A172 (cell line): ENCODE results near the gene CRYBA4. TPM values are rescaled to one million over a fixed set of nuclear protein-coding genes. Genes with fewer than 3 reads are reported as not detected.

Source experiments
- DNase-seq: peaks from one replicate; pipeline ENCODE4 v3.0.0-alpha.2; 2015; ENCODE audit warnings: low spot score
- total RNA-seq: library from RNA; depleted of rRNA; stranded (reverse); fragments of >200 nt; shearing (Covaris generic); gene quantifications from 2 replicates; pipeline ENCODE4 v1.2.3, GENCODE V29; 2014; rRNA removed

CRYBA4 gene
- not detected in 2 replicates for total RNA-seq

- no peak for DNase-seq
Measured at GRCh38 chr22:26621663-26622062, at the start of gene CRYBA4. TSS of gene CRYBA4 (plus strand) at chr22:26621963. CDS start at chr22:26622597, 634 bp downstream.

- no peak for DNase-seq
Measured at GRCh38 chr22:26573026-26573662, 48.6 kb upstream of the CRYBA4 start.

- no peak for DNase-seq
Measured at GRCh38 chr22:26574001-26574723, 47.6 kb upstream of the CRYBA4 start.

GRCh38 chr22:26576026-26576680, 45.6 kb upstream of the CRYBA4 start:
- no peak for DNase-seq

GRCh38 chr22:26577081-26577480, 44.7 kb upstream of the CRYBA4 start:
- DNase-seq = no peak

- DNase-seq = no peak
Measured at GRCh38 chr22:26579331-26579886, 42.4 kb upstream of the CRYBA4 start.

- DNase-seq = no peak
Measured at GRCh38 chr22:26580240-26580962, 41.4 kb upstream of the CRYBA4 start.

GRCh38 chr22:26581026-26581425, 40.7 kb upstream of the CRYBA4 start:
- DNase-seq = no peak

GRCh38 chr22:26581633-26582168, 40.1 kb upstream of the CRYBA4 start:
- DNase-seq = no peak

- no peak for DNase-seq
Measured at GRCh38 chr22:26584010-26584409, 37.8 kb upstream of the CRYBA4 start.

- DNase-seq = peak; percentile 88
Measured at GRCh38 chr22:26585104-26585790, 36.5 kb upstream of the CRYBA4 start.

GRCh38 chr22:26586556-26587325, 35.0 kb upstream of the CRYBA4 start:
- no peak for DNase-seq

GRCh38 chr22:26587991-26588613, 33.7 kb upstream of the CRYBA4 start:
- no peak for DNase-seq

- DNase-seq = no peak
Measured at GRCh38 chr22:26588729-26589366, 32.9 kb upstream of the CRYBA4 start.

GRCh38 chr22:26589367-26589844, 32.4 kb upstream of the CRYBA4 start:
- no peak for DNase-seq

GRCh38 chr22:26589845-26590736, 31.7 kb upstream of the CRYBA4 start, which contains the start of gene TPST2:
TSS of gene TPST2 (minus strand) at chr22:26590132. CDS start at chr22:26541630, 48,502 bp downstream.
- peak; percentile 26 for DNase-seq

GRCh38 chr22:26592421-26592891, 29.3 kb upstream of the CRYBA4 start:
- DNase-seq = no peak

GRCh38 chr22:26593763-26594162, 28.0 kb upstream of the CRYBA4 start:
- no peak for DNase-seq
